Activated CD4-positive, alpha-beta T cell treated with anti-CD3 and anti-CD28 coated beads, Interleukin-2, amount 50 U/mL, for 24 hours (primary cell): ENCODE data around the gene PRKCB.
"Not testable (repeated sequence)": the region's sequence is repeated elsewhere in the genome, so short reads cannot be mapped to it uniquely, and the experiment has no call there.

ENCODE experiments used
- DNase-seq, 2 donors: peaks; one replicate each; pipeline ENCODE4 v3.0.0-alpha.2; 2020; ENCODE audit warnings: low read depth in 1 of 2, low spot score in 1 of 2

The PRKCB gene

GRCh38 chr16:24075931-24076716, 240.3 kb downstream of the PRKCB start:
- DNase-seq = no peak

- DNase-seq = no peak
Measured at GRCh38 chr16:24077292-24077691, 241.5 kb downstream of the PRKCB start.

GRCh38 chr16:24077966-24078365, 242.2 kb downstream of the PRKCB start:
- no peak for DNase-seq

GRCh38 chr16:24085666-24086065, 249.9 kb downstream of the PRKCB start:
- DNase-seq = no peak

GRCh38 chr16:24087891-24088410, 252.2 kb downstream of the PRKCB start:
- no peak for DNase-seq

GRCh38 chr16:24088767-24089166, 253.0 kb downstream of the PRKCB start:
- DNase-seq = no peak

- no peak for DNase-seq
Measured at GRCh38 chr16:24091125-24091524, 255.3 kb downstream of the PRKCB start.

GRCh38 chr16:24093049-24093448, 257.3 kb downstream of the PRKCB start:
- DNase-seq = no peak

GRCh38 chr16:24094660-24095059, 258.9 kb downstream of the PRKCB start:
- DNase-seq = no peak

- DNase-seq = no peak
Measured at GRCh38 chr16:24098896-24099295, 263.1 kb downstream of the PRKCB start.

GRCh38 chr16:24101431-24101830, 265.6 kb downstream of the PRKCB start:
- no peak for DNase-seq

GRCh38 chr16:24102209-24102660, 266.5 kb downstream of the PRKCB start:
- DNase-seq = no peak

GRCh38 chr16:24105471-24105870, 269.7 kb downstream of the PRKCB start:
- not testable (repeated sequence) for DNase-seq

GRCh38 chr16:24108090-24108489, 272.3 kb downstream of the PRKCB start:
- not testable (repeated sequence) for DNase-seq

- no peak for DNase-seq
Measured at GRCh38 chr16:24111724-24112302, 276.0 kb downstream of the PRKCB start.

GRCh38 chr16:24113115-24113745, 277.4 kb downstream of the PRKCB start:
- no peak for DNase-seq

- no peak for DNase-seq
Measured at GRCh38 chr16:24114876-24115275, 279.1 kb downstream of the PRKCB start.

- no peak for DNase-seq
Measured at GRCh38 chr16:24116046-24116776, 280.4 kb downstream of the PRKCB start.

GRCh38 chr16:24116989-24117388, 281.2 kb downstream of the PRKCB start:
- DNase-seq = no peak

GRCh38 chr16:24117680-24118079, 281.9 kb downstream of the PRKCB start:
- DNase-seq = no peak

- no peak for DNase-seq
Measured at GRCh38 chr16:24118126-24118821, 282.5 kb downstream of the PRKCB start.
